KOPT-K1 (cell line): ENCODE results near the gene ITGB1BP2.
"Not testable (repeated sequence)": the region's sequence is repeated elsewhere in the genome, so short reads cannot be mapped to it uniquely, and the experiment has no call there.

ENCODE experiments used
- H3K27ac ChIP-seq: fragments of 200-600 bp; sonication (generic); 2 replicates; pipeline ENCODE4 v1.5.1; 2016; ENCODE audit warnings: antibody characterized with exemption, mild to moderate bottlenecking, low read depth, low read length; ENCODE audit not compliant: poor library complexity, severe bottlenecking
- H3K36me3 ChIP-seq: fragments of 200-600 bp; sonication (generic); 2 replicates; pipeline ENCODE4 v1.5.1; 2017; ENCODE audit warnings: antibody characterized with exemption, mild to moderate bottlenecking, low read length, moderate library complexity; ENCODE audit not compliant: insufficient read depth
- H3K9me3 ChIP-seq: fragments of 200-600 bp; sonication (generic); 2 replicates; pipeline ENCODE4 v1.5.1; 2017; ENCODE audit warnings: antibody characterized with exemption, low read length, mild to moderate bottlenecking; ENCODE audit not compliant: insufficient read depth, poor library complexity, severe bottlenecking

Gene ITGB1BP2

DNA sequence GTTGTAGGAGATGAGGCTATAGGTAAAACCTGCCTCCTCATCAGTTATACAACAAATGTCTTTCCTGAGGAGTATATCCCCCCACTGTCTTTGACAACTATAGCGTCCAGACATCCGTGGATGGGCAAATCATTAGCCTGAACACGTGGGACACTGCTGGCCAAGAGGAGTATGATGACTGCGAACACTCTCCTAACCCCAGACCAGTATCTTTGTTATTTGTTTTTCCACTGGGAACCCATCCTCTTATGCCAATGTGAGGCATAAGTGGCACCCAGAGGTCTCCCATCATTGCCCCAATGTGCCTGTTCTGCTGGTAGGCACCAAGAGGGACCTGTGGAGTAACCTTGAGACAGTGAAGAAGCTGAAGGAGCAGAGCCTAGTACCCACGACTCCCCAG is 50.9 kb downstream of the ITGB1BP2 start:
- not testable (repeated sequence) for H3K9me3 ChIP-seq, H3K27ac ChIP-seq, H3K36me3 ChIP-seq
